A549 (cell line): ENCODE data around the gene MCM6. TPM values are rescaled to one million over a fixed set of nuclear protein-coding genes. Genes with fewer than 3 reads are reported as not detected.

ENCODE experiments used
- ATAC-seq, 2 experiments: fragments of 200-7000 bp in 1 of 2; fragments of >200 bp in 1 of 2; cut with Nextera tagmentation in 1 of 2; cut with Tn5 transposase in 1 of 2; 3 replicates each; pipeline versions ENCODE4 v1.8.0 to v1.9.1; 2018 to 2020; ENCODE audit warnings: mild to moderate bottlenecking in 1 of 2, moderate library complexity in 1 of 2
- CTCF ChIA-PET: fragments of 300-600 bp; sonication (Branson Sonifier 250); formaldehyde crosslinking; extraction: SDS; loops from one replicate; lab custom pipeline; 2021; ENCODE audit warnings: antibody characterized with exemption, inconsistent platforms; lab: Yijun Ruan, JAX
- POLR2A ChIA-PET: fragments of 350-600 bp; formaldehyde crosslinking; extraction: SDS; loops from one replicate; lab custom pipeline; 2021; ENCODE audit warnings: antibody characterized with exemption, inconsistent platforms; lab: Yijun Ruan, JAX
- DNase-seq, 2 experiments: peaks; one replicate each; pipeline versions ENCODE4 v3.0.0 to v3.0.0-alpha.2; 2011 to 2016; ENCODE audit warnings: low read depth in 1 of 2, low spot score in 1 of 2
- FAIRE-seq: peaks from 2 replicates; lab custom pipeline; 2011; peaks lifted over from hg19 to GRCh38; lab: Jason Lieb, UNC
- H3K27ac ChIP-seq, 2 experiments: fragments of >200 bp; sonication (Bioruptor Twin); formaldehyde crosslinking; 3 replicates each; pipeline ENCODE4 v1.5.1; 2016 to 2017
- H3K4me1 ChIP-seq: fragments of >200 bp; sonication (Bioruptor Twin); formaldehyde crosslinking; 3 replicates; pipeline ENCODE4 v1.6.1; 2016
- H3K4me2 ChIP-seq: fragments of >200 bp; sonication (Bioruptor Twin); formaldehyde crosslinking; 3 replicates; pipeline ENCODE4 v1.6.1; 2016
- H3K4me3 ChIP-seq: fragments of >200 bp; sonication (Bioruptor Twin); formaldehyde crosslinking; 3 replicates; pipeline ENCODE4 v1.5.1; 2016
- H3K9me3 ChIP-seq: fragments of >200 bp; sonication (Bioruptor Twin); formaldehyde crosslinking; 3 replicates; pipeline ENCODE4 v1.6.1; 2016
- ATOH8 ChIP-seq: fragments of 250-450 bp; sonication (Bioruptor Pico); IDR thresholded peaks from 2 replicates; pipeline ENCODE4 v1.5.0; 2020; ENCODE audit warnings: low read depth, mild to moderate bottlenecking, moderate library complexity
- BCL3 ChIP-seq: fragments of >200 bp; sonication (Bioruptor Twin); formaldehyde crosslinking; IDR thresholded peaks from 3 replicates; pipeline ENCODE4 v1.6.1; 2016
- BHLHE40 ChIP-seq: IDR thresholded peaks from 2 replicates; pipeline ENCODE4 v1.6.1; 2012; ENCODE audit warnings: low read depth, low read length, inconsistent platforms
- CBX2 ChIP-seq: fragments of 200-600 bp; sonication (generic); IDR thresholded peaks from 2 replicates; pipeline ENCODE4 v1.6.1; 2016; ENCODE audit warnings: low read depth, mild to moderate bottlenecking, borderline replicate concordance
- CEBPB ChIP-seq, 2 experiments: fragments of >200 bp in 1 of 2; sonication (Bioruptor Twin) in 1 of 2; formaldehyde crosslinking in 1 of 2; IDR thresholded peaks; 2 replicates each; pipeline ENCODE4 v1.6.1; 2012 to 2016
- FOSB ChIP-seq: fragments of 250-450 bp; sonication (Bioruptor Pico); IDR thresholded peaks from 2 replicates; pipeline ENCODE4 v1.5.0; 2020; ENCODE audit warnings: mild to moderate bottlenecking, moderate library complexity
- FOSL2 ChIP-seq, 2 experiments: fragments of 450-650 bp in 1 of 2; fragments of >200 bp in 1 of 2; sonication (Bioruptor Twin) in 1 of 2; formaldehyde crosslinking; IDR thresholded peaks; 2 replicates each; pipeline versions ENCODE4 v1.5.0 to v1.6.1; 2016 to 2020; ENCODE audit warnings: mild to moderate bottlenecking in 1 of 2, moderate library complexity in 1 of 2
- GATA3 ChIP-seq: IDR thresholded peaks from 2 replicates; pipeline ENCODE4 v1.6.1; 2012; ENCODE audit warnings: borderline replicate concordance
- HDAC2 ChIP-seq: fragments of 200-600 bp; sonication (generic); IDR thresholded peaks from 2 replicates; pipeline ENCODE4 v1.6.1; 2016
- HOXA7 ChIP-seq: fragments of 250-450 bp; sonication (Bioruptor Pico); IDR thresholded peaks from 2 replicates; pipeline ENCODE4 v1.5.0; 2020; ENCODE audit warnings: mild to moderate bottlenecking, moderate library complexity
- HOXB13 ChIP-seq: fragments of 250-450 bp; sonication (Bioruptor Pico); IDR thresholded peaks from 2 replicates; pipeline ENCODE4 v1.5.0; 2020; ENCODE audit warnings: low read depth, mild to moderate bottlenecking, moderate library complexity
- JUN ChIP-seq, 2 experiments: fragments of >200 bp; sonication (Bioruptor Twin); formaldehyde crosslinking; IDR thresholded peaks; 2 replicates in 1 of 2; 3 replicates in 1 of 2; pipeline ENCODE4 v1.6.1; 2016 to 2017
- JUNB ChIP-seq: fragments of >200 bp; sonication (Bioruptor Twin); formaldehyde crosslinking; IDR thresholded peaks from 2 replicates; pipeline ENCODE4 v1.6.1; 2016
- MYC ChIP-seq: IDR thresholded peaks from 2 replicates; pipeline ENCODE4 v1.6.1; 2012; ENCODE audit warnings: mild to moderate bottlenecking, inconsistent platforms, low read length, improper control_type of control experiment, borderline replicate concordance
- POLR2AphosphoS2 ChIP-seq: conservative IDR thresholded peaks from 2 replicates; pipeline ENCODE4 v1.6.1; 2012; ENCODE audit warnings: low read length, improper control_type of control experiment, inconsistent platforms
- REST ChIP-seq: fragments of 200-600 bp; sonication (generic); IDR thresholded peaks from 2 replicates; pipeline ENCODE4 v1.6.1; 2016; ENCODE audit warnings: antibody characterized with exemption, mild to moderate bottlenecking, moderate library complexity
- RNF2 ChIP-seq: fragments of 200-600 bp; sonication (generic); IDR thresholded peaks from 2 replicates; pipeline ENCODE4 v1.6.1; 2016; ENCODE audit warnings: low read depth, mild to moderate bottlenecking, antibody characterized with exemption, moderate library complexity, borderline replicate concordance
- SMC3 ChIP-seq: fragments of >200 bp; sonication (Bioruptor Twin); formaldehyde crosslinking; IDR thresholded peaks from 3 replicates; pipeline ENCODE4 v1.6.1; 2018; ENCODE audit warnings: inconsistent platforms
- SREBF2 ChIP-seq: fragments of 450-650 bp; IDR thresholded peaks from 2 replicates; pipeline ENCODE4 v1.6.1; 2014; ENCODE audit warnings: mild to moderate bottlenecking, moderate library complexity
- USF2 ChIP-seq: fragments of 450-650 bp; IDR thresholded peaks from 2 replicates; pipeline ENCODE4 v1.6.1; 2014; ENCODE audit warnings: antibody characterized with exemption
- ZC3H11A ChIP-seq: fragments of 450-650 bp; IDR thresholded peaks from 2 replicates; pipeline ENCODE4 v1.6.1; 2014; ENCODE audit warnings: antibody characterized with exemption, mild to moderate bottlenecking
- WGBS: methylation state at CpG from one replicate; pipeline ENCODE4 v1.1.6; 2017; ENCODE audit errors: missing lambda C conversion rate; 5-methylcytosine and 5-hydroxymethylcytosine counted together
- polyA plus RNA-seq, 4 experiments: library from polyadenylated mRNA; depleted of rRNA in 3 of 4; stranded (reverse); fragments of >200 nt; fragmentation: RNase III in 1 of 4; extraction: RNeasy Plus Mini Kit Qiagen cat#74134 plus additional on column Dnase treatment in 1 of 4; gene quantifications; 2 replicates in 3 of 4; 3 replicates in 1 of 4; pipeline ENCODE4 v1.2.3, GENCODE V29; 2011 to 2017

The MCM6 gene
- polyA plus RNA-seq, 2 of the 4 experiments (the other 2 are of a cell fraction) = 59.6 to 61.4 TPM

GRCh38 chr2:135802350-135802749 lies 73.9 kb downstream of the MCM6 start:
- Histone ChIP-seq H3K9me3 (peaks cover 20% of the 10 kb centered on the region), H3K4me3 (no peak overlapping the region), H3K4me2 (no peak overlapping the region), H3K27ac (no peak overlapping the region), H3K4me1 (no peaks in the 10 kb centered on the region)
- FAIRE-seq = no peak
- no peak for DNase-seq
- CTCF ChIA-PET = interaction anchor here (0.7 to 2.2 kb wide), 2 partner anchors 14 to 16 kb away, joined by 4 to 6 read pairs; no protein-coding TSS in a partner anchor
- TF ChIP-seq RNF2 (no peak), CBX2 (no peak), ZC3H11A (no peak), ATOH8 (no peak), BHLHE40 (no peak), SREBF2 (no peak), REST (no peak), USF2 (no peak), POLR2AphosphoS2 (no peak), BCL3 (no peak)
- no peak for ATAC-seq
- WGBS = 32% methylated on average over 3 of the region's 3 CpGs
- POLR2A ChIA-PET = interaction anchor here (1.4 kb wide), 1 partner anchor 61 kb away, joined by 3 read pairs; no protein-coding TSS in a partner anchor

GRCh38 chr2:135800513-135801460 lies 75.5 kb downstream of the MCM6 start:
- H3K9me3 ChIP-seq = peaks cover 20% of the 10 kb centered on the region
- H3K4me1 ChIP-seq = no peaks in the 10 kb centered on the region
- POLR2A ChIA-PET = no interaction called here
- WGBS = 67% methylated on average over 9 of the region's 9 CpGs
- H3K4me3 ChIP-seq = no peak overlapping the region
- no peak for DNase-seq
- H3K27ac ChIP-seq = no peak overlapping the region
- CTCF ChIA-PET = interaction anchor here (0.6 to 2.2 kb wide), 3 partner anchors 12 to 897 kb away, joined by 3 to 6 read pairs (median 4); no protein-coding TSS in a partner anchor
- H3K4me2 ChIP-seq = no peak overlapping the region
- no peak for ATAC-seq
- no peak for FAIRE-seq
- TF ChIP-seq HDAC2 (no peak), CEBPB (IDR thresholded peaks at IDR 0.05) (no peak), FOSL2 (IDR thresholded peaks at IDR 0.05) (no peak), FOSL2 (CRISPR knock-in tag; IDR thresholded peaks at IDR 0.05) (no peak), HOXB13 (CRISPR knock-in tag) (no peak), SMC3 (no peak), JUN (IDR thresholded peaks at IDR 0.05) (no peak), USF2 (no peak), GATA3 (no peak), JUNB (no peak), FOSB (CRISPR knock-in tag) (no peak), MYC (no peak), HOXA7 (CRISPR knock-in tag) (no peak)
